NCI-H510A treated with DMSO at 0.1 percent for 48 hours (cell line): Measurements from ENCODE around the gene TLE6.
"Not testable (repeated sequence)": the region's sequence is repeated elsewhere in the genome, so short reads cannot be mapped to it uniquely, and the experiment has no call there.

Experiments
- DNase-seq: peaks from one replicate; lab custom pipeline; 2025; lab: John Stamatoyannopoulos, UW

TLE6 gene

GRCh38 chr19:3004522-3004921 is 27.2 kb downstream of the TLE6 start:
- no peak for DNase-seq

- no peak for DNase-seq
Measured at GRCh38 chr19:3005345-3005744, 28.0 kb downstream of the TLE6 start.

- no peak for DNase-seq
Measured at GRCh38 chr19:3006075-3006767, 28.9 kb downstream of the TLE6 start.

GRCh38 chr19:3007975-3008374 is 30.6 kb downstream of the TLE6 start:
- no peak for DNase-seq

- no peak for DNase-seq
Measured at GRCh38 chr19:3008994-3009393, 31.6 kb downstream of the TLE6 start.

- no peak for DNase-seq
Measured at GRCh38 chr19:3010871-3011270, 33.5 kb downstream of the TLE6 start.

- DNase-seq = not testable (repeated sequence)
Measured at GRCh38 chr19:3012059-3012458, 34.7 kb downstream of the TLE6 start.

GRCh38 chr19:3012621-3013262 is 35.4 kb downstream of the TLE6 start:
- DNase-seq = no peak

GRCh38 chr19:3013263-3013725 is 35.9 kb downstream of the TLE6 start:
- DNase-seq = no peak

GRCh38 chr19:3014135-3014534 is 36.8 kb downstream of the TLE6 start:
- DNase-seq = no peak

- DNase-seq = no peak
Measured at GRCh38 chr19:3015126-3016057, 38.0 kb downstream of the TLE6 start.

GRCh38 chr19:3017923-3018322 is 40.6 kb downstream of the TLE6 start:
- no peak for DNase-seq

- no peak for DNase-seq
Measured at GRCh38 chr19:3019211-3019854, 42.0 kb downstream of the TLE6 start.

GRCh38 chr19:3020321-3020960 is 43.1 kb downstream of the TLE6 start:
- no peak for DNase-seq

GRCh38 chr19:3024509-3024869 is 47.1 kb downstream of the TLE6 start:
- DNase-seq = no peak

GRCh38 chr19:3024870-3025548 is 47.6 kb downstream of the TLE6 start:
- peak; percentile 25 for DNase-seq

GRCh38 chr19:3025549-3025886 is 48.2 kb downstream of the TLE6 start:
- DNase-seq = no peak

GRCh38 chr19:3026768-3027167 is 49.4 kb downstream of the TLE6 start:
- DNase-seq = no peak

- no peak for DNase-seq
Measured at GRCh38 chr19:3027292-3027691, 49.9 kb downstream of the TLE6 start.

GRCh38 chr19:3027981-3028304 is 50.6 kb downstream of the TLE6 start:
- no peak for DNase-seq

GRCh38 chr19:3028305-3029064 is 51.1 kb downstream of the TLE6 start:
- no peak for DNase-seq
